Colon (tissue), 2 donors: ENCODE results near the gene NPY4R2.
"Not testable (repeated sequence)": the region's sequence is repeated elsewhere in the genome, so short reads cannot be mapped to it uniquely, and the experiment has no call there.

Experiments used
- FAIRE-seq: peaks from 2 replicates; lab custom pipeline; 2012; peaks lifted over from hg19 to GRCh38; lab: Jason Lieb, UNC
- donor health status: control.
- donor health status: control.

Gene NPY4R2

DNA sequence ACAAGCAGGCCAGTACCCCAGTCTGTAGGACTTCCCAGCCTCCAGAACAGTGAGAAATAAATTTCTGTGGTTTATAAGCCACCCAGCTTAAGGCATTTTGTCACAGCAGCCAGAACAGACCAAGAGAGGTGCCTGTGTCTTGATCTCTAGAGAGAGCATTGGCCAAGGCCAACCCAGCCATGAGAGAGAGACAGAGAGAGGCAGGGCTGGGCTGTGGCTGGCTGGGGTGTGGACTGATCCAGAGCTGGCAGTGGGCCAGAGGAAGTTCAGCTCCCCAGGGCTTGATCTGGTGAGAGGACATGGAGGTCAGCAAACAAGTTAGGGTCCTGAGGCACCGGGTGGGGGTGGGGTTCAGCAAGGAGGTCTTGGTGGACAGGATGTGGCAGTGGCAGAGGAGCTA, 14.4 kb downstream of the NPY4R2 start:
- FAIRE-seq = not testable (repeated sequence)

DNA sequence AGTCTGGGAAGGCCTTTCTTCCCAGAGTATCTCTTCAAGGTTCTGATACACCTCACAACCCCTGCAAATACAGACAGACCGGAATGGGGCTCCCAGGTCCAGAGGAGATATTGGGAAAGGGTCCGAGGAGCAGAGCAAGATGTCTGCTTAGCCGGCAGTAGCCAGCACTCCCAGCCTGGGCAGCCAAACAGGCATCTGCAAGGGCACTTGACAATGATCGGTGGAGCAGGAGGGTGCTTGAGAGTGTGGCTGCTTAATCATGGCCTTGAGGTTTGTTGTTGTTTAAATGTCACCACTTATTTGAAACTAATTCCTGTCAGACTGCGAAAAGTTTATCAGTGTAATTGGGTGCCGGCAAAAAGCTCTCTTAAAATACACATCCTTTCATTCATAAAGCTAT, 15.0 kb downstream of the NPY4R2 start:
- not testable (repeated sequence) for FAIRE-seq

DNA sequence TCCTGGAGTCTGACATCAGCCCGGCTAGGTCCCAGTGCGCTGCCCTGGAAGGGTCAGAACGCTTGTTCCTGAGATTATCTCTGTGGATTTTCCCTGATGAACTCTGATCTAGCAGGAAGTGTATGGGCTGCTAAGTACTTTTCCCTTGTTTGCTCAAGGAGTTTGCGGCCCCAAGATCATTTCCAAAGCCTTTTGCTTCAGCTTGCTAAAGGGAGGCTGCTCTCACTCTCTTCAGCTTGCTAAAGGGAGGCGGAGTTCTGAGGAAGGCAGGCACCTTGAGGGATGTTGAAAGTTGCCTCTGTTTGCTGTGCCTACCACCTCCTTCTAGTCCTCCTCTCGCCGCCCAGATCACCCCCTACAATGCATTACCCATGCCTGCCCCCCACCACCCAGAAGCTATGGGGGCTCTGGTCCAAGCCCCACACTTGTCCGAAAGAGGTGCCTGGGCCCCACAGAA, 18.3 kb downstream of the NPY4R2 start:
- FAIRE-seq = not testable (repeated sequence)

DNA sequence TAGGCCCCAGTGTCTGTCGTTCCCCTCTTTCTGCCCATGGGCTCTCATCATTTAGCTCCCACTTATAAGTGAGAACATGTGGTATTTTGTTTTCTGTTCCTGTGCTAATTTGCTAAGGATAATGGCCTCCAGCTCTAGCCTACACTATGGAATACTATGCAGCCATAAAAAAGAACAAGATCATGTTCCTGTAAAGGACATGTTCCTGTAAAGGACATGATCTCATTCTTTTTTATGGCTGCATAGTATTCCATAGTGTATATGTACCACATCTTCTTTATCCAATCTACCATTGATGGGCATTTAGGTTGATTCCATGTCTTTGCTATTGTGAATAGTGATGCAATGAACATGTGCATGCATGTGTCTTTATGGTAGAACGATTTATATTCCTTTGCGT, 19.2 kb downstream of the NPY4R2 start:
- not testable (repeated sequence) for FAIRE-seq

DNA sequence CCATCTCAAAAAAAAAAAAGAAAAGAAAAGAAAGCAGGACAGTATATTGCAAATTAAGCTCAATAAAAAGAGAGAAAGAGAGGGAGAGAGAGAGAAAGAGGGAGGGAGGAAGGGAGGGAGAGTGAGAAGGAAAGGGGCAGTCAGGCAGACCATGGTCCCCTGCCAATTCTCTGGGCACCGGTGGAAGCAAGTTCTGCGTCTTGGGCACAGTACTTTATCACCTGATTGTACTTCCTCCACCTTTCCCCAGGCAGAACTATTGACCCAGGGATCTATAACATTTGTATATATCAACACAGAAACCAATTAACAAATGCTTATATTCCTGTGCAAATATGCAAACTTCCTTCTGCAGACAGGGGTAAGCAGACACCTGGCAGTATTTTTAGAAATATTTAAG, 22.4 kb downstream of the NPY4R2 start:
- not testable (repeated sequence) for FAIRE-seq

DNA sequence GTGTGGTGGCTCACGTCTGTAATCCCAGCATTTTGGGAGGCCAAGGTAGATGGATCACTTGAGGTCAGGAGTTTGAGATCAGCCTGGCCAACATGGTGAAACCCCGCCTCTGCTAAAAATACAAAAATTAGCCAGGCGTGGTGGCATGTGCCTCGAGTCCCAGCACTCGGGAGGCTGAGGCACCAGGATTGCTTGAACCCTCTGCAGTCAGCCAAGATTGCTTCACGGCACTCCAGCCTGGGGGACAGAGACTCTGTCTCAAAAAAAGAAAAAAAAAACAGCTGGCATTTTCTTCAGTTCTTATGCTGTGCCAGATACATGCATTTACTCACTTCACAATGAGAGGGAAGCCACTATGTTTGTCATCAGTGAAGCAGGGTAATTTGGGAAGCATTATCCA, 22.9 kb downstream of the NPY4R2 start:
- not testable (repeated sequence) for FAIRE-seq

DNA sequence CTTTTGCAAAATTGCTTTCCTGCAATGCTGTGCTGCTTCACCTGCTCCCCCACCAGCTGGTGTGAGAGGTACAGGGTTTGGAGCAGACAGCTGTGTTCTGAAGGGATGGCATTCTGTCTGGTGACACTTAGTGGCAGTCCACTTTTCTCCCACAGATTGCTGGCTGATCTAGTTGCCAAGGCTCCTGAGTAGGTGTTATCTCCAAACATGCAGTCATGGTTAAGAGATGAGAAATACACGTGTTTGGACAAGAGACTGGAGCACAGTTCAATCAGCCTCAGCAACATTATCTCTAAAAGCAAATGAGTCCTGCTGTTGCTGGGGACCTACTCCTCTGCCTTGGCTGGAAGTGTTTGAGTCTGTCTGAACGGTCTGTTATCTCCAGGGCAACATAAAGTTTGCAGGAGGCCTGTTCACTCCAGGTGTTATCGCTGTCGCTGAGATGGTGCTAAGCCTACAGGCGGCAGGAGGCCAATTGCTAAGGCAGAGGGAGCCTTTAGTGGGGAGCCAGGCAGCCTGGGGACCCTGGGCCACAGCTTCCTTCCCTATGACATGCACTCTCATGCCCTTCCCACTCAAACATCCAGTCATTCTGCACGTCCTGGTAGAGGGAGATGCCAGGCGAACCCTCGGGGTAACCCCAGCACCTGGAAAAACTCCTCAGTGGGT, 24.0 kb downstream of the NPY4R2 start:
- FAIRE-seq = not testable (repeated sequence)

DNA sequence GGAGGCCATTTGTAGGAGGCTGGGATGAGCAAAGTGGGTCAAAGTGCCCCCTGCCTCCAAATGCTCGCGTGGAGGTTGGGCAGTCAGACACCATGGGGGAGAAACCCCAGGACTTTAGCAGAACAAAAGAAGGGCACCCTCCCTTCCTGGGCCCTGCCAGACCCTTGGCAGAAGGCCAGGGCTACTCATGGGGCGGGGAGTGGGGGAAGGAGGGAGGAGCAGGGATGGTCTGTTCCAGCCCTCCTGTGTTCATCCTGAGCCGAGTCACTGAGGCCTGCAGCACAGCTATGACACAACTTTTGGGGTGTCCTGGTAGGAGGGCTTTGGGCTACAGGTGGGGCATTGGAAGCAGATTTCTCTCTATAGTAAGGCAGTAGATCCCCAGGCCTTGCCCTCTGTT, 24.9 kb downstream of the NPY4R2 start:
- FAIRE-seq = not testable (repeated sequence)

DNA sequence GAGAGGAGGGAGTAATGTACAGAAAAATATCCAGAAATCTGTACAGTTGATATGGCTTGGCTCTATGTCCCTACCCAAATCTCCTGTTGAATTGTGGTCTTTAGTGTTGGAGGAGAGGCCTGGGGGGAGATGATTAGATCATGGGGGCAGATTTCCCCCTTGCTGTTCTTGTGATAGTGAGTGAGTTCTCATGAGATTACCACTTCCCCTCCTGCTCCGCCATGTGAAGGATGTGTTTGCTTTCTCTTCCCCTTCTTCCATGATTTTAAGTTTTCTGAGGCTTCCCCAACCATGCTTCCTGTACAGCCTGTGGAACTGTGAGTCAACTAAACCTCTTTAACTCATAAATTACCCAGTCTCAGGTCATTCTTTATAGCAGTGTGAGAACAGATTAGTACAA, 29.0 kb downstream of the NPY4R2 start:
- not testable (repeated sequence) for FAIRE-seq

DNA sequence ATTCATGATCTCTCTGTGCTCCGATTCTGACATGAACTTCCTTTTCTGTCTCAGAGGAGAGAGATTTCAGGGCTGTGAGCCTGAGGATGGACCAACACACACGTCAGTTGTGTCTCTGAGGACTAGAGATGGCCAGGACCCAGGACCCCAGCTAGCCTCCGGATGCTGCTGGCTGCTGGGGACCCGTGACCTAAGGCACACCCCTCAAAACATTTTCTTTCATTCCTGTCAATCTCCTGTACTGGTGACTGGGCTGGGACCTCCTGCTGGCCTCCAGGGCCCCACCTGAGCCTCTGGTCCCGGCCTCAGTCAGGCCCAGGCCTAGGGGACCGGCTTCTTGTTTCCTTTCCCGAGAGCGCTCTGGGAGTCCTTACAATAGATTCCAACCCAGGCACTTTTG, 38.7 kb downstream of the NPY4R2 start:
- not testable (repeated sequence) for FAIRE-seq

DNA sequence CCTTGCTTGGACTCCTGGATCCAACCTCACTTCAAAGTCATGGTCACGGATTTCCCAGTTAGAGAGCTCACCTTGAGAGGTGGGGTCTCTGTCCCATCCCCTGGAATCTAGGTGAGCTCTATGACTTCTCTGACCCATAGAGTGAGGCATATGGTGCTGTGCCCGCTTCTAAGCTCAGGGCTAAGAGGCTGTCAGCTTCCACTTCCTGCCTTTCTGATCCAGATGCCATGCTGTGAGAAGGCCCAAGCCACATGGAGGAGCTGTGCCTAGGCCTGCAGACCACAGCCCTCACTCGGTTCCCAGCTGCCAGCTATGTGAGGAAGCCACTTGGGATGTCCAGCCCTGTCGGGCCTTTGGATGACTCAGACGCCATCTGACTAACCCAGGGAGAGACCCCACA, 41.2 kb downstream of the NPY4R2 start:
- not testable (repeated sequence) for FAIRE-seq

DNA sequence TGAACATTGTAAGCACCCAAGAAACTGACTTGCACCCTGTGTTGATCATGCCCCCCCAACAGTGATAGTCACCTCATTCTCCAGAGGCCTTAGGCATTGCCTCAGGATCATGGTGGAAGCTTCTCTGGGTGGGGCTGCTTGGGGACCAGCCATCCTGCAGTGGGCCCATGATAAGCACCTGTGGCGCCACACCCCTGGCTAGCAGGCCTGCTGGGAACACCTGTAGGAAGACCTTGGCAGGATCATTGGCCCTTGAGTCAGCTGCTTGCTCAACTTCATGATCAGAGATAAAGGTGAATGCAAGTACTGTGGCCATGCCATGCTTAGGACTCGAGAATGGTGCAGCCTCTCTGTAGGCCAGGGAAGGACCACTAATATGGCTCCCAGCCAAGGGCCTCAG, 42.2 kb downstream of the NPY4R2 start:
- FAIRE-seq = not testable (repeated sequence)

DNA sequence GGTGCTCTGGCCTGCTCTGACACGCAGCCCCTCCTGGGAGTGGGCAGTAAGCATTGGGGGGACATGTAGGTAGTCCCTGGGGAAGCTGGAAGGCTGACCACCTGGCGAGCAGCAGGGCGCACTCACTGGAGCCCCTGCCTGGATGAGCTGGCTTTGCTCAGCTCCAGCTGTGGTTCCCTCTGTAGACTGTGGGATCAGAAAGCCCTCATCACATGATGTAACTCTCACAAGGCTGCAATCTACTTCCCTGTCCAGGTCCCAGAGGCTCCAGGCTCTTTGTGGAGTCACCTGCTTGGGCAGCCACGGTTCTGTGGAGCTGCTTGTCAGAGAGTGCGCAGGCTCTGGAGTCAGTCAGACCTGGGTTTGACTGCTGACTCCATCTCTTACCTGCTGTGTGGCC, 44.3 kb downstream of the NPY4R2 start:
- not testable (repeated sequence) for FAIRE-seq

DNA sequence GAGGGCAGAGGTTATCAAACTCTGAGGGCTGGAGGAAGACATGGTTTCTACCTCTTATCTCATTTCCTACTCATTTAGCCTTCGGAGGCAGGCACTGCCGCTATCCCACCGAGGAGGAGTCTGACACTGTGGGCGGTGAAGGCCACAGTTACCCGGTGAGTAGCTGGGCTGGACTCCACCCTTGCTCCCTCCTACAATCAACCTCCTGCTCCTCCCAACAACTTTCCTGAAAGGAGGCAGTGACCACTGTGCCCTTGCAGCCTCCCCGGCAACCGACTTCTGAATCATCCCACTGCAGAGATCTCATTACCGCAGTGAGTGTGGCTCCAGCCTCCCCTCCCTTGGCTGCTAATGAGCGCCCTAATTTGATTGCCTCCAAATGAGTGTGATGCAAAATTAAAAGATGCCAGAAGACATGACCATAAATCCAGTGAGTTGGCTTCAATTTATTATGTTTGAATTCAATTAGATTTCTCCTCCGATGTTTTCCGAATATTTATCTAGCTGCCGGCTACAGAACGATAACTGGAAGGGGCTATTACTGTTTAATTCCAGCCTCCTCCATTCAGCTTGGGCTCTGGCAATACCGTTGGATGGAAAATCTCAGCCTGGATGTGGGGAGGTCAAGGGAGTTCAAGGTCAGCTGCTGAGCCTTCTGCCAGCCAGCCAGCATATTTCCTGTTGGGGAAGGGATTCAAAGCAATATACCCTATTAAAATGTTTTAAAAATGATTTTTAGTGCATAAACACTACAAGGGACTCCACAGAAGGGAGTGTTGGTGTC, 46.0 kb downstream of the NPY4R2 start:
- FAIRE-seq = not testable (repeated sequence)

DNA sequence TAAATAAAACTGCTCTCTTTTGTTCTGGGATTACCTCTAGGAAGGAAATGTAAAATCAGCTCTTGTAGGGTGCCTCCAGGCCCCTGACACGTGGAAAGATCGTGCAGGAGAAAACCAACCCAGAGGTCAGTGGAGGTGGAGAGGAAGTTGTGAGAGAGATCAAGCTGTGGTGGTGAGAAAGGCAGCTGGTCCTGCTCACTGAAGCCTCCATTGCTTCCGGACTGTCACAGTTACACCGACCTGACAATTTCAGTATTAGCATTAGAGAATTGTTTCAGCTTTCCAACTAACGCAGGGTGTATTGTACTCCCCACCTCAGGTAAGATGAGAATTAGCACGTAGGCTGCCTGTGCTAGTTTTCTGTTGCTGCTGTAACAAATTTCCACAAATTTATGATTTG, 50.5 kb downstream of the NPY4R2 start:
- not testable (repeated sequence) for FAIRE-seq

DNA sequence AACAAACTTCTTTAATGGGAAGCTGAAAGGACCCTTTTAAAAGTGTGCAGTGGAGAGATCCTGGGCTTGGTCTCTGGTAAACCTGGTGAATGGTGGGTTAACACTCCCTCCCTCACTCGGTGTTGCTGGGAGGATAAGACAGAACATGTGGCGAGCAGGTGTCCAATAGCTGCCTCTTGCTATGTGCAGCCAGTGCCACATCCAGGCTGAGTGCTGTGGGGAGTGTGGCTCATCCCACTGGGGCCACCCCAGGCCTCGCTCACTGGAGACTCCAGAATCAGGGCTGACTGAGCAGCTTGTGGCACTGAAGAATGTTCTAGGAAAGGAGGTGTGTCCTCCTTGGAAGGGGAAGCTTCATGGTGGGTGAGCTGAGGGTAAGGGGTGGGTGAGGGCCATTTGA, 51.6 kb downstream of the NPY4R2 start:
- not testable (repeated sequence) for FAIRE-seq

DNA sequence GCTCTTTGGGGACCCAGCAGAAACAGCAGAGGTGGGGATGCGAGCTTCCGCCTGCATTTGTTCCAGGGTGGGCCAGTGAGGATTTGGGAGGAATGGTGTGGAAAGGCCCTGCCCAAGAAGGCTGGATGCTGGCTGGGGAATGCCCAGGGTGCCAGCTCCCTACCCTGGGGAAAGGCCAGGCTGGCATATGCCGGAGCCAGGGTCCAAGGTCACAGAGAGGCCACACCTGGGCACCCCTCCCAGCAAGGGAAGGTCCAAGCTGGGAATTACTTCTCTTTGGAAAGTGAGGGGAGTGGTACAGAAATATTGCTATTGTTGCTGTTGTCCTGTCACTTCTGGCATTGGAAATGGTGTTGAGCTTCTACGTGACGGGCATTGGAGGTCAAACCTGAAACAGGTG, 53.1 kb downstream of the NPY4R2 start:
- not testable (repeated sequence) for FAIRE-seq

DNA sequence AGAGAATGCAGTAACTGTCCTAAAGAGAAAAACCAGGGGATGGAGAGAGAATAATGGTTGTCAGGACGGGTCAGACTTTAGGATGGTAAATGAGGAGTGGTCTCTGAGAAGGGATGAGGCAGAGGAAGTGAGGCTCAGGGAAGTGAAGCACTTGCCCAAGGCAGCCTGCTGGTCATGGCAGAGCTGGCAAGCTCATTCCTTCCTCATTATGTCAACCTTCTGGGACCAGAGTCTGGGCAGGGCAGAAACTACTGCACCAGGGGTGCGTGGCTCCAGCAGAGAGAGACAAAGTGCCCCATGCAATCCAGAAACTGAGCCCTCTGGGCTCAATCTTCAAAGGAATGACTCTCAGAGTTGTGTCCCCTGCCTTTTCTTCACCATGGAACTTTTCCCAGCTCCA, 53.6 kb downstream of the NPY4R2 start:
- FAIRE-seq = not testable (repeated sequence)
